Stimulated activated CD8-positive, alpha-beta memory T cell treated with anti-CD3 and anti-CD28 coated beads, Interleukin-15, amount 100 ng/mL, for 1 hour (primary cell): Measurements from ENCODE around the gene GSTP1.
"Not testable (repeated sequence)": the region's sequence is repeated elsewhere in the genome, so short reads cannot be mapped to it uniquely, and the experiment has no call there.

Experiments used
- DNase-seq: peaks from one replicate; pipeline ENCODE4 v3.0.0-alpha.2; 2020; ENCODE audit warnings: low read depth

The GSTP1 gene

GRCh38 chr11:67597458-67597857 is 13.8 kb downstream of the GSTP1 start:
- not testable (repeated sequence) for DNase-seq

GRCh38 chr11:67597963-67598362 is 14.4 kb downstream of the GSTP1 start:
- not testable (repeated sequence) for DNase-seq

GRCh38 chr11:67599149-67599548 is 15.5 kb downstream of the GSTP1 start:
- DNase-seq, result no peak

- no peak for DNase-seq
These were observed 16.9 kb downstream of the GSTP1 start for GRCh38 chr11:67600324-67601029.

GRCh38 chr11:67601098-67601497 is 17.5 kb downstream of the GSTP1 start:
- no peak for DNase-seq

GRCh38 chr11:67604119-67604518 is 20.5 kb downstream of the GSTP1 start:
- DNase-seq, result not testable (repeated sequence)

- no peak for DNase-seq
These were observed 21.2 kb downstream of the GSTP1 start for GRCh38 chr11:67604815-67605214.

GRCh38 chr11:67605231-67606011 is 21.8 kb downstream of the GSTP1 start:
- DNase-seq, result no peak

GRCh38 chr11:67606093-67606491 is 22.5 kb downstream of the GSTP1 start:
- DNase-seq, result no peak

GRCh38 chr11:67606492-67607295 is 23.1 kb downstream of the GSTP1 start, which contains the start of gene NDUFV1:
Gene NDUFV1 (plus strand): TSS chr11:67606936. CDS start chr11:67607005, 69 bp downstream.
- peak; percentile 92 for DNase-seq

GRCh38 chr11:67607507-67607906 is 23.9 kb downstream of the GSTP1 start:
- DNase-seq, result no peak

- no peak for DNase-seq
These were observed 24.9 kb downstream of the GSTP1 start for GRCh38 chr11:67608486-67608885.

- no peak for DNase-seq
These were observed 25.7 kb downstream of the GSTP1 start for GRCh38 chr11:67609316-67609715.

GRCh38 chr11:67610302-67610868 is 26.8 kb downstream of the GSTP1 start:
- DNase-seq, result no peak

GRCh38 chr11:67611165-67611564 is 27.6 kb downstream of the GSTP1 start:
- no peak for DNase-seq

GRCh38 chr11:67611704-67612587 is 28.3 kb downstream of the GSTP1 start:
- no peak for DNase-seq

GRCh38 chr11:67612751-67613150 is 29.1 kb downstream of the GSTP1 start:
- DNase-seq, result no peak

- no peak for DNase-seq
These were observed 29.8 kb downstream of the GSTP1 start for GRCh38 chr11:67613313-67613959.

- DNase-seq, result peak; percentile 68
These were observed 30.5 kb downstream of the GSTP1 start for GRCh38 chr11:67613960-67614715.
